ENCODE results near the gene YAP1. TPM values are rescaled to one million over a fixed set of nuclear protein-coding genes. Genes with fewer than 3 reads are reported as not detected.
A peak's percentile ranks its signal among the peaks of the same experiment; 100 is the strongest.

The YAP1 gene
- total RNA-seq: 100 to 1,000 TPM in 3 of 4 donors, 10 to 100 TPM in 1; 97.4 to 112 (median 106) TPM
- polyA plus RNA-seq: 32.0 TPM
- long read RNA-seq, donor 1, full-length matches to known transcripts: 17 of 49 reads
- long read RNA-seq, donor 1, partial matches to known transcripts: 9 of 49 reads
- long read RNA-seq, donor 1, other reads (novel, unspliced or antisense): 23 of 49 reads
- long read RNA-seq, donor 2, full-length matches to known transcripts: 13 of 19 reads
- long read RNA-seq, donor 2, partial matches to known transcripts: 0 of 19 reads
- long read RNA-seq, donor 2, other reads (novel, unspliced or antisense): 6 of 19 reads
- long read RNA-seq, donor 3, full-length matches to known transcripts: 43 of 66 reads
- long read RNA-seq, donor 3, partial matches to known transcripts: 2 of 66 reads
- long read RNA-seq, donor 3, other reads (novel, unspliced or antisense): 21 of 66 reads
- long read RNA-seq, donor 4, full-length matches to known transcripts: 11 of 17 reads
- long read RNA-seq, donor 4, partial matches to known transcripts: 2 of 17 reads
- long read RNA-seq, donor 4, other reads (novel, unspliced or antisense): 4 of 17 reads

DNA sequence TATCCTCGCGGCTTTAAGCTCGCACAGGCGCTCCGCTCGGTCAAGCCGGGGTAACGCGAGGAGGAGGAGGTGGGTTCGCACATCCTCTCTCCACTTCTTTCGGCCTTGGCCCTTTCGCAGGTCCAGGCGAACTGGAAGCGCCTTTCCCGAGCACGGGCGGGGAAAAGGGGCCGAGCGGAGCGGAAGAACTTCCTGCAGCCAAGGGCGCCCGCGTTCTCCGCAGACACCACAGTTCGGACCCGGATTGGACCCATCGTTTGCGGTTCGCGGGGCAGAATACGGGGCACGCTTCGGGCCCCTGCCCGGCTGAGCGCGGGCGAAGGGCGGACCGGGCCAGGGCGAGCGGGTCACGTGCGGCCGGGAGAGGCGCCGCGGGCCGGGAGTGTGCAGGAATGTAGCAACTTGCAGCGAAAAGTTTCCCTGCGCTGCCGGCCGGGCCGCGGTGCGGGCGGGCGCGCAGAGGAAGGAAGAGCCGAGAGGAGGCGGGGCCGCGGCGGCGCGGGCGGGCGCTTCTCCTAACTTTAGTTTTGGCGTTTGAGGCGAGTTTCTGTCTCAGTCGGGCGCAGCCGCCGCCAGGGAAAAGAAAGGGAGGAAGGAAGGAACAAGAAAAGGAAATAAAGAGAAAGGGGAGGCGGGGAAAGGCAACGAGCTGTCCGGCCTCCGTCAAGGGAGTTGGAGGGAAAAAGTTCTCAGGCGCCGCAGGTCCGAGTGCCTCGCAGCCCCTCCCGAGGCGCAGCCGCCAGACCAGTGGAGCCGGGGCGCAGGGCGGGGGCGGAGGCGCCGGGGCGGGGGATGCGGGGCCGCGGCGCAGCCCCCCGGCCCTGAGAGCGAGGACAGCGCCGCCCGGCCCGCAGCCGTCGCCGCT, at the start of gene YAP1:
TSS of gene YAP1 (plus strand) at position 552 of the 865 bp plus-strand sequence. CDS start 402 bp downstream, outside the sequence.
- peak within 1 kb of the TSS; percentile 97 for H3K27ac ChIP-seq (ENCODE audit: low read length)
- intact Hi-C loops (cut with DNase I): loop anchor here in 3 of 4 donors (5.0 to 10.0 kb wide), 5 partner anchors 55 to 157 kb away; no protein-coding TSS in a partner anchor
- no peaks in the 10 kb centered on the region for H3K27me3 ChIP-seq (ENCODE audit: control insufficient read depth, insufficient read depth)
- DNase-seq (peak; percentile 92 to 96 (median 96)), ATAC-seq (peak; percentile 93 to 94)
- no peaks in the 10 kb centered on the region for H3K9me3 ChIP-seq (ENCODE audit: control insufficient read depth, low read length)
- under 1% methylated on average over 104 of the region's 104 CpGs for WGBS
- no peaks in the 10 kb centered on the region for H3K4me1 ChIP-seq (ENCODE audit: control insufficient read depth, insufficient read depth, low read length)
- H3K4me3 ChIP-seq (ENCODE audit: low read length): peak within 1 kb of the TSS; percentile 99

DNA sequence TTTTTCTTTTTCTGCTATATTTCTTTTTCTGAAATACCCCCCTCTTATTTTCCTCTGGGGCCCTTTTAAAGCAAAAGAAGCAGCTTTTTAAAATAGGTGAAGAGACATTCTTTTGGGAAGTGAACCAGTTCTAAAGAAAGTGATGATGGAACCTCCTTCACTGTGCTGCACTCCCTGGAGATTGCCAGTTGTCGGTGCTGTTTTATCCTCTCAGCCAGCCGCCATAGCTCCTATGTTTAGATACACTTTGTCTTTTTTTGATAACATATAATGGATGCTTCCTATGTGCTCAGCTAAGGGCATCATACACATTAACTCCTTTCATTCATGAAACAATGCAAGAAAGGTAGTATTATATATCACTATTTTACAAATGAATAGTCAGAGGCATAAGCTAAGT, 49.0 kb upstream of the YAP1 start:
- Histone ChIP-seq H3K27me3 (ENCODE audit: control insufficient read depth, insufficient read depth) (no peaks in the 10 kb centered on the region), H3K4me1 (ENCODE audit: control insufficient read depth, insufficient read depth, low read length) (no peaks in the 10 kb centered on the region), H3K27ac (ENCODE audit: low read length) (no peak overlapping the region), H3K9me3 (ENCODE audit: control insufficient read depth, low read length) (no peaks in the 10 kb centered on the region), H3K4me3 (ENCODE audit: low read length) (no peak overlapping the region)
- ATAC-seq (peak; percentile 29 to 56), DNase-seq (no peak)
- intact Hi-C loops (cut with DNase I): no loop called here
- 24% methylated on average over 2 of the region's 2 CpGs for WGBS

DNA sequence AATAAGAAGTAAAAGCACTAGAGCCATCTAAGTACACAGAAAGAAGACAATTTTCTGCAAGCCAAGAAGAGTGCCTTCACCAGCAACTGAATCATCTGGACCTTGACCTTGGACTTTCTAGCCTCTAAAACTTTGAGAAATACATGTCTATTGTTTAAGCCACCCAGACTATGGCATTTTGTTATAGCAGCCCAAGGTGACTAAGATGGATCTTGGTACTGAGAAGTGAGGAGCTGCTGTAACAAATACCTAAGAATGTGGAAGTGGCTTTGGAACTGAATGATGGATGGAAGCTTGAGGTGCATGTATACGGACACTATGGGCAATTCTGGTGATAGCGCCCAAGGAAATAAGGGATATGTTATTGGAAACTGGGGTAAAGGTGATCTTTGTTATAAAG, 48.1 kb upstream of the YAP1 start:
- no peak overlapping the region for H3K4me3 ChIP-seq (ENCODE audit: low read length)
- H3K27ac ChIP-seq (ENCODE audit: low read length): no peak overlapping the region
- H3K4me1 ChIP-seq (ENCODE audit: control insufficient read depth, insufficient read depth, low read length): no peaks in the 10 kb centered on the region
- no peak for ATAC-seq
- no peaks in the 10 kb centered on the region for H3K9me3 ChIP-seq (ENCODE audit: control insufficient read depth, low read length)
- intact Hi-C loops (cut with DNase I): no loop called here
- no peak for DNase-seq
- no peaks in the 10 kb centered on the region for H3K27me3 ChIP-seq (ENCODE audit: control insufficient read depth, insufficient read depth)
- WGBS: 94% methylated on average over 2 of the region's 2 CpGs

DNA sequence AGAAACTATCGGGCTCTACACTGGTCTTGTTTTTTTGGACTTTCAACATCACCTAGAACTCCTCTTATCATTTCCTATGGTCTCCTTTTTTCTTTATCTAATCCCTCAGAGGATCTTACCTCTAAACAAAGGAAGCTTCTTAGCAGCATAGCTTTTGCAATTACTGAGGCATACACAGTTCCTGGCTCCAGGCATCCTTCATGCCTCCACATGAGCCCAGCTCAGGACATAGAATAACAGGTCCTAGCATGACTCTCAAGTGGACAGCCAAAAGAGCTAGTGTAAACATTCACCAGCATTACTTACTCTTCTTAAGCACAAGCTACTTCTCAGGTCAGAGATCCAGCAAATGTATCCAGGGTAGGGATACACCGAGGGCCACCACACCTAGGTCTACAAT, 45.9 kb upstream of the YAP1 start:
- DNase-seq (no peak), ATAC-seq (no peak)
- H3K9me3 ChIP-seq (ENCODE audit: control insufficient read depth, low read length): no peaks in the 10 kb centered on the region
- no peaks in the 10 kb centered on the region for H3K4me1 ChIP-seq (ENCODE audit: control insufficient read depth, insufficient read depth, low read length)
- no peaks in the 10 kb centered on the region for H3K27me3 ChIP-seq (ENCODE audit: control insufficient read depth, insufficient read depth)
- no peak overlapping the region for H3K4me3 ChIP-seq (ENCODE audit: low read length)
- H3K27ac ChIP-seq (ENCODE audit: low read length): no peak overlapping the region
- 94% methylated on average over 2 of the region's 2 CpGs for WGBS
- intact Hi-C loops (cut with DNase I): no loop called here

DNA sequence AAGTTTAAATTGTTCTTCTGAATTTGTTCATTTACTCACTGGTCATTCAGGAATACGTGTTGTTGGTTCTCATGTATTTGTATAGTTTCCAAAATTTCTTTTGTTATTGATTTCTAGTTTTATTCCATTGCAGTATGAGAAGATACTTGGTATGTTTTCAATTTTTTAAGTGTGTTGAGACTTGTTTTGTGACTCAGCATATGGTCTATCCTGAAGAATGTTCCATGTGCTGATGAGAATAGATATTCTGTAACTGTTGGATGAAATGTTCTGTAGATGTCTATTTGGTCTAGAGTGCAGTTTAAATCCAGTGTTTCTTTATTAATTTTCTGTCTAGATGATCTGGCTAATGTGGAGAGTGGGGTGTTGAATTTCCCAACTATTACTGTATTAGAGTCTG, 39.5 kb upstream of the YAP1 start:
- no peaks in the 10 kb centered on the region for H3K9me3 ChIP-seq (ENCODE audit: control insufficient read depth, low read length)
- no peak overlapping the region for H3K27ac ChIP-seq (ENCODE audit: low read length)
- no peak overlapping the region for H3K4me3 ChIP-seq (ENCODE audit: low read length)
- H3K27me3 ChIP-seq (ENCODE audit: control insufficient read depth, insufficient read depth): no peaks in the 10 kb centered on the region
- no peaks in the 10 kb centered on the region for H3K4me1 ChIP-seq (ENCODE audit: control insufficient read depth, insufficient read depth, low read length)
- WGBS: 0% methylated on average over 1 of the region's 1 CpG
- ATAC-seq (no peak), DNase-seq (no peak)
- intact Hi-C loops (cut with DNase I): no loop called here

DNA sequence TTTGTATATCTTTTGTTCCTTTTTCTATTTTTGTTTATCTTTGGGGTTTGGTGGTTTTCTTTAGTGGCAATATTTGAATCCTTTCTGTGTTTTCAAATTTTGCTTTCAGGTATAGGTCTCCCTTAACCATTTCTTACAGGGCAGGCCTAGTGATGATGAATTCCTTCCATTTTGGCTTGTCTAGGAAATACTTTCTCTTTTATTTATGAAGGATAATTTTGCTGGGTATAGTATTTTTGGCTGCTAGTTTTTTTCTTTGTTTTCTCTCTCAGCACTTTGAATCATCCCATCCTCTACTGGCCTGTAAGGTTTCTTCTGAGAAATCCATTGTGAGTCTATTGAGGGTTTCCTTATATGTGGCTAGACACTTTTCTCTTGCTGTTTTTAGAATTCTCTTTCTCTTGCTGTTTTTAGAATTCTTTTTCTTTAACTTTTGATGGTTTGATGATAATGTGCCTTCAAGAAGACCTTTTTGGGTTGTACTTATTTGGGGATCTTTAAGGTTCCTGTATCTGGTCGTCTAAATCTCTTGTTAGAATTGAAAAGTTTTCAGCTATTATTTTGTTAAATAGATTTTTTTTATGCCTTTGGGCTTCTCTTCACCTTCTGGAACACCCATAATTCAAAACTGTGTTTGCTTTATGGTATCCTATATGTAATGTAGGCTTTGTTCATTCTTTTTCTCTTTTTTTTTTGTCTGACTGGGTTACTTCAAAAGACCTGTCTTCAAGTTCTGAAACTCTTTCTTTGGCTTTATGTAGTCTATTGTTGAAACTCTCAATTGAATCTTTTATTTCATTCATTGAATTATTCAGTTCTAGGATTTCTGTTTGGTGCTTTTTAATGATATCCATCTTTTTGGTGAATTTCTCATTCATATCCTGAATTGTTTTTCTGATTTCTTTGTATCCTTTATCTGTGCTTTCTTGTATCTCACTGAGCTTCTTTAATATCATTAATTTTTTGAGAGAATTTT, 38.5 kb upstream of the YAP1 start:
- Histone ChIP-seq H3K4me1 (ENCODE audit: control insufficient read depth, insufficient read depth, low read length) (no peaks in the 10 kb centered on the region), H3K27ac (ENCODE audit: low read length) (no peak overlapping the region), H3K27me3 (ENCODE audit: control insufficient read depth, insufficient read depth) (no peaks in the 10 kb centered on the region), H3K9me3 (ENCODE audit: control insufficient read depth, low read length) (no peaks in the 10 kb centered on the region), H3K4me3 (ENCODE audit: low read length) (no peak overlapping the region)
- ATAC-seq (no peak), DNase-seq (no peak)
- WGBS: 82% methylated on average over 1 of the region's 1 CpG
- intact Hi-C loops (cut with DNase I): no loop called here

DNA sequence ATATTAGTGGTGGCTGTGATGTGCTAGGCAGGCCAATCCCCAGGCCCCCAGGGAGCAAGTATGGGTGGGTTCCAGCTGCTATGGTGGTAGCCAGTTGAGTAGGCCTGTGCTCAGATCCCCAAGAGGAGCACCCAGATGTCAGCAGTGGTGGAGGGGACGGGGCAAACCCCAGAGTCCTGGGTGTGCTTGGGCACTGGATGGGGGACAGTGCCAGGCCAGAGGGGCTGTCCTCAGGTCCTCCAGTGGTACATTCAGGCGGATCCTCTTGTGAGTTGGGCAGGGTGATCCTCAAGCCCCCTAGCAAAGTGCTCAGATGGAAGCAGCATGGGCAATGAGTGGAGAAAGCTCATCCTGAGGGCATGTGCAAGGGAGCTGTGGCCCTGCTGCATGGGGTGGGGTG, 37.0 kb upstream of the YAP1 start:
- H3K4me3 ChIP-seq (ENCODE audit: low read length): no peak overlapping the region
- H3K27me3 ChIP-seq (ENCODE audit: control insufficient read depth, insufficient read depth): no peaks in the 10 kb centered on the region
- DNase-seq: no peak
- H3K4me1 ChIP-seq (ENCODE audit: control insufficient read depth, insufficient read depth, low read length): no peaks in the 10 kb centered on the region
- 98% methylated on average over 2 of the region's 2 CpGs for WGBS
- intact Hi-C loops (cut with DNase I): no loop called here
- no peak overlapping the region for H3K27ac ChIP-seq (ENCODE audit: low read length)
- ATAC-seq: peak in 1 of 2 donors; percentile 31
- H3K9me3 ChIP-seq (ENCODE audit: control insufficient read depth, low read length): no peaks in the 10 kb centered on the region

DNA sequence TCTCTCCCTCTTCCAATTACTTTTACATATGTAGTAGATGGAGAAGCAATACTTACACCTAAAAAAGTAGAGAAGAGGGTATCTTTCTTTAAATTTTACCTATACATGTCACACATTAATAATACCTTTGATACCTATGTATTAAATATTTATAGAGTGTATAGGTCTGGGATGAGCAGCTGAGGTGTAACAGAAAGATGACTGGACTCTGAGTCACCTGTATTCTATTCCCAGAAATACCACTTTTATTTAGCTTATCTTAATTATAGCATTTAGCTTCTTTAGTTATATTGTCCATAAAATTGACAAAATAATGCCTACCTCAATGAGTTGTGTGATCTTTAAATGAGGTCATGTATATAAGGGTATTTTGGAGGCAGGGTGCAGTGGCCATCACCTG, 30.6 kb upstream of the YAP1 start:
- intact Hi-C loops (cut with DNase I): no loop called here

DNA sequence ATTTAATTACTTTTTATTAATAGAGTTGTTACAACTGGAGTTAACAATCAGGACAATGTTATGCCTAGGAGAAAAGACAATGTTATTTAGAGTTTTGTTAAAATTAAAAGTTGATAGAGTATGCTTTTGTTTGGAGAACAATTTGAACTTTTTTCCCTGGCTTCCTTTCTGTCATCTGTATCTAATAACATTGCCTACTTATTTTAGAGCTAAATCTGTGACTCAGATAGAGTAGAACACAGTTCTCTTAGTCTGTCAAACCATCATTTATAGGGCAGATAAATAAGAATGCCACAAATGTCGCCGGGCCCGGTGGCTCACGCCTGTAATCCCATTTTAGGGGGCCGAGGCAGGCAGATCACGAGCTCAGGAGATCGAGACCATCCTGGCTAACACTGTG, 28.9 kb upstream of the YAP1 start:
- Histone ChIP-seq H3K27ac (ENCODE audit: low read length) (no peak overlapping the region), H3K9me3 (ENCODE audit: control insufficient read depth, low read length) (no peaks in the 10 kb centered on the region), H3K4me3 (ENCODE audit: low read length) (no peak overlapping the region), H3K27me3 (ENCODE audit: control insufficient read depth, insufficient read depth) (no peaks in the 10 kb centered on the region), H3K4me1 (ENCODE audit: control insufficient read depth, insufficient read depth, low read length) (no peaks in the 10 kb centered on the region)
- no peak for ATAC-seq
- intact Hi-C loops (cut with DNase I): no loop called here
- DNase-seq: no peak
- 86% methylated on average over 7 of the region's 7 CpGs for WGBS

More for the DNA sequence above, 30.6 kb upstream of the YAP1 start:
- no peaks in the 10 kb centered on the region for H3K9me3 ChIP-seq (ENCODE audit: control insufficient read depth, low read length)
- no peaks in the 10 kb centered on the region for H3K4me1 ChIP-seq (ENCODE audit: control insufficient read depth, insufficient read depth, low read length)
- no peaks in the 10 kb centered on the region for H3K27me3 ChIP-seq (ENCODE audit: control insufficient read depth, insufficient read depth)
- no peak overlapping the region for H3K4me3 ChIP-seq (ENCODE audit: low read length)
- no peak for ATAC-seq
- H3K27ac ChIP-seq (ENCODE audit: low read length): no peak overlapping the region
- DNase-seq: no peak

DNA sequence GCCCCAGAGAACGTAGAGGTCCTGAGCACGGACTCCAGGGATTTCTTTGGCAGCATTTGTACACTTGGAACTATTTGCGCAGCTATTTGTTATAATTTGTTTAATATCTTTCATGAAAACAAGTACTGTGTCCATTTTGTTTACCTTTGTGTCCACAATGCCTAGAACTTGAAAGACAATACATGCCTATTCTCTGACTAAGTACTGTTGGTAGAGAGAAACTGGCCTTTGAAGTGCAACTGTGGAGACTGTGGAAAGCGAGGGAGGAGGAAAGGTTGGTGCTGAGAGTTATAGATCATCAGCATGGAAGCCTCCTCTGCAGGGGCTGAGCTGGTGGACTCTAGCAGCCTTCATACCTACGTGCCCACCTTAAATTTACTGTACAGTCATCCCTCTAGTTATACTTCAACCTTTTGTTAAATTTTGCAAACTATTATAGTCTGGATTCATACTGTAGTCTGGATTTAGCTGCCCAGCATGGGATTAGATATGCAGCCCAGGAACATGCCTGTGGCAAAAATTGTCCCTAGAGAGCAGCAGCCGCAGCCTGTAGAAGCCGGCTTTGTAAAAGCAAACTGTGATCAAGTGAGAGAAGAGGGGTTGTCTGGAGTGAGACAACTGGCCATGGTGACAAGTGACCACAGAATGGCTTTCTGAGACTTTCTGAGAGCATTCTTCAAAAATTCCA, 24.2 kb upstream of the YAP1 start:
- H3K27me3 ChIP-seq (ENCODE audit: control insufficient read depth, insufficient read depth): no peaks in the 10 kb centered on the region
- ATAC-seq (no peak), DNase-seq (no peak)
- H3K4me1 ChIP-seq (ENCODE audit: control insufficient read depth, insufficient read depth, low read length): no peaks in the 10 kb centered on the region
- no peaks in the 10 kb centered on the region for H3K9me3 ChIP-seq (ENCODE audit: control insufficient read depth, low read length)
- no peak overlapping the region for H3K27ac ChIP-seq (ENCODE audit: low read length)
- 88% methylated on average over 7 of the region's 7 CpGs for WGBS
- no peak overlapping the region for H3K4me3 ChIP-seq (ENCODE audit: low read length)
- intact Hi-C loops (cut with DNase I): no loop called here
